HG03520 (cell line): ENCODE data around the gene TAB3.

Source experiments
- ATAC-seq: cut with Tn5 transposase; IDR thresholded peaks from one replicate; pipeline ENCODE4 v1.9.1; 2021; ENCODE audit warnings: mild to moderate bottlenecking, moderate library complexity; ENCODE audit not compliant: unreplicated experiment

Gene TAB3

GRCh38 chrX:30889147-30890140, at the start of gene TAB3:
TSS of gene TAB3 (minus strand) at chrX:30889254. CDS start at chrX:30859588, 29,666 bp downstream.
- peak; percentile 90 for ATAC-seq

GRCh38 chrX:30938295-30938694, 49.2 kb upstream of the TAB3 start:
- ATAC-seq = no peak

- no peak for ATAC-seq
Observed at GRCh38 chrX:30935985-30936384, 46.9 kb upstream of the TAB3 start.

- ATAC-seq = no peak
Observed at GRCh38 chrX:30931920-30932319, 42.9 kb upstream of the TAB3 start.

- no peak for ATAC-seq
Observed at GRCh38 chrX:30930679-30931078, 41.6 kb upstream of the TAB3 start.

- ATAC-seq = no peak
Observed at GRCh38 chrX:30930143-30930542, 41.1 kb upstream of the TAB3 start.

GRCh38 chrX:30920271-30920670, 31.2 kb upstream of the TAB3 start:
- no peak for ATAC-seq

- ATAC-seq = no peak
Observed at GRCh38 chrX:30918480-30918879, 29.4 kb upstream of the TAB3 start.

GRCh38 chrX:30913492-30913891, 24.4 kb upstream of the TAB3 start:
- no peak for ATAC-seq

GRCh38 chrX:30910124-30910860, 21.2 kb upstream of the TAB3 start:
- ATAC-seq = no peak

GRCh38 chrX:30906726-30907125, 17.7 kb upstream of the TAB3 start:
- no peak for ATAC-seq

GRCh38 chrX:30905321-30905720, 16.3 kb upstream of the TAB3 start:
- ATAC-seq = no peak

- ATAC-seq = no peak
Observed at GRCh38 chrX:30904632-30905031, 15.6 kb upstream of the TAB3 start.

- no peak for ATAC-seq
Observed at GRCh38 chrX:30904186-30904585, 15.1 kb upstream of the TAB3 start.

GRCh38 chrX:30900227-30900626, 11.2 kb upstream of the TAB3 start:
- ATAC-seq = no peak

- no peak for ATAC-seq
Observed at GRCh38 chrX:30898886-30899285, 9.8 kb upstream of the TAB3 start.

- no peak for ATAC-seq
Observed at GRCh38 chrX:30895370-30895769, 6.3 kb upstream of the TAB3 start.

- no peak for ATAC-seq
Observed at GRCh38 chrX:30893206-30893605, 4.2 kb upstream of the TAB3 start.

- ATAC-seq = no peak
Observed at GRCh38 chrX:30892591-30892990, 3.5 kb upstream of the TAB3 start.

- ATAC-seq = peak; percentile 21
Observed at GRCh38 chrX:30888526-30889146, 418 bp downstream of the TAB3 start.

GRCh38 chrX:30887721-30888120, 1.3 kb downstream of the TAB3 start:
- no peak for ATAC-seq
